GM18870 (cell line): Measurements from ENCODE around the gene ITCH.
A peak's percentile ranks its signal among the peaks of the same experiment; 100 is the strongest.
"Not testable (repeated sequence)": the region's sequence is repeated elsewhere in the genome, so short reads cannot be mapped to it uniquely, and the experiment has no call there.

ENCODE experiments used
- ATAC-seq: cut with Tn5 transposase; IDR thresholded peaks from one replicate; pipeline ENCODE4 v1.9.1; 2021; ENCODE audit warnings: moderate library complexity; ENCODE audit not compliant: unreplicated experiment

ITCH gene

DNA sequence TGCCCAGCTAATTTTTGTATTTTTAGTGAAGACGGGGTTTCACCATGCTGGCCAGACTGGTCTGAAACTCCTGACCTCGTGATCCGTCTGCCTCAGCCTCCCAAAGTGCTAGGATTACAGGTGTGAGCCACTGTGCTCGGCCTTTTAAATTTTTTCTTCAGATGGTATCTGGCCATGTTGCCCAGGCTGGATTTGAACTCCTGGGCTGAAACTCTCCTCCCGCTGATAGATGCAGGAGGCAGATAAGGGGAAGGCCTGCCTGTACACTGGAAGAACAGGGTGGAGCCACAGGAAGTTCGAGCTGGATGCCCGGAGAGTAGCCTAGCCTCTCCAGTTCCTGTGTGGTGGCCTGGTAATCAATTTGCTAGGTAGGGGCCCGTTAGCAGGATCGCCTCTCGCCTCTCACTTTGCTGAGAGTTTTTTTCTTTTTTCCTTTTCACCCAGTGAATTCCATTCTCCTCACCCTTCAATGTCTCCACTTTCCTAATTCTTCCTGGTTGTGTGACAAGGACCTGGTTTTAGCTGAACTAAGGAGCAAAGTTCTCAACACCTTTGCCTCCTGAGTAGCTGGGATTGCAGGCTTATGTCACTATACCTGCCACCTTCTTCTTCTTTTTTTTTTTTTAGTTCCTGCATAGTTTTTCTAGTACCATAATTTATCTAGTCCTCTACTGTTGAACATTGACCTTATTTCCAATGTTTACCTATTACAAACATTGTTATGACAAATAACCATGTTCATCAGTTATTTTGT lies 19.4 kb upstream of the ITCH start:
- ATAC-seq: no peak

DNA sequence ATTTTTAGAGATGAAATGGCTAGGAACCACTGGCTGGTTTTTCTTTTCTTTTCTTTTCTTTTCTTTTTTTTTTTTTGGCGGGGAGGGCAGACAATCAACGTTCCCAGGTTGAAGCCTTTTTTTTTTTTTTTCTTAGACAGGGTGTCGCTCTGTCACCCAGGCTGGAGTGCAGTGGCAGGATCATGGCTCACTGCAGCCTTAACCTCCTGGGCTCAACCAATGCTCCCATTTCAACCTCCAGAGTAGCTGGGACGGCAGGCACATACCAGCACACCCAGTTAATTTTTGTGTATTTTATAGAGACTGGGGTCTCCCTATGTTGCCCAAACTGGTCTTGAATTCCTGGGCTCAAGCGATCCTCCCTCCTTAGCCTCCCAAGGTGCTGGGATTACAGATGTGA lies 18.8 kb upstream of the ITCH start:
- ATAC-seq: no peak

DNA sequence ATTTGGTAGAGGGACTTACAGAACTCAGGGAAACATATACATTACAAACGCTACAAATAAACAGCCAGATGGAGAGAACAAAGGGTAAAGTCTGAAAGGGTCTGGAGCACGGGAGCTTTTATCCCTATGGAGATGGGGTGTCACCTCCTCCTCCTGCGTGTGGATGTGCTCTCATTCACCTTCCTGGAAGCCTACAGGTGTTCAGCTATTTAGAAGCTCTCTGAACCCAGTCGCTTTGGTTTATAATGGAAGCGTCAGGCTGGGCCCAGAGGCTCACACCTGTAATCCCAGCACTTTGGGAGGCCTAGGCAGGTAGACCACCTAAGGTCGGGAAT lies 17.7 kb upstream of the ITCH start:
- ATAC-seq: no peak

DNA sequence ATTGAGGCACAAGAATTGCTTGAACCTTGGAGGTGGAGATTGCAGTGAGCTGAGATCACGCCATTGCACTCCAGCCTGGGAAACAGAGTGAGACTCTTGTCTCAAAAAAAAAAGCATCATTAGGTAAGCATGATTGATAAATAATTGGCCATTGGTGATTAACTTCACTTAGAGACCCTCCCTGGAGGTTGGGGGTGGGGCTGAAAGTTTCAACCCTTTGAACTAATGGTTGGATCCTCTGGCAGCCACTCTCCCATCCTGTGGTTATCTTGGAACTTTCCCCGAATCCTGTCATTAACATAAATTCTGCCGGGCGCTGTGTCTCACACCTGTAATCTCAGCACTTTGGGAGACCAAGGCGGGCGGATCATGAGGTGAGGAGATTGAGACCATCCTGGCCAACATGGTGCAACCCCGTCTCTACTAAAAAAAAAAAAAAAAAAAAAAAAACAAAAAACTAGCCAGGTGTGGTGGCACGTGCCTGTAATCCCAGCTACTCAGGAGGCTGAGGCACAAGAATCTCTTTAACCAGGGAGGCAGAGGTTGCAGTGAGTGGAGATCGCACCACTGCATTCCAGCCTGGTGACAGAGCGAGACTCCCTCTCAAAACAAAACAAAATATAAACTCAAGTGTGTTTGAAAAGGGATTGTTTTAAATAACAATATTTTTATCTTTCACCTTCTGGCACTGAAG lies 17.1 kb upstream of the ITCH start:
- ATAC-seq: not testable (repeated sequence)

DNA sequence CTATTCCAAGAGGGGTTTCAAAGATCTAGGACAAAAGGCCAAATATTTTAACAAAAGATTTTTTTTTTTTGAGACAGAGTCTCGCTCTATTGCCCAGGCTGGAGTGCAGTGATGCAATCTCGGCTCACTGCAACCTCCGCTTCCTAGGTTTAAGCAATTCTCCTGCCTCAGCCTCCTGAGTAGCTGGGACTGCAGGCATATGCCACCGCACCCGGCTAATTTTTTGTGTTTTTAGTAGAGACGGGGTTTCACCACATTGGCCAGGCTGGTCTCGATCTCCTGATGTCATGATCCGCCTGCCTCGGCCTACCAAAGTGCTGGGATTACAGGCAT lies 16.6 kb upstream of the ITCH start:
- not testable (repeated sequence) for ATAC-seq

DNA sequence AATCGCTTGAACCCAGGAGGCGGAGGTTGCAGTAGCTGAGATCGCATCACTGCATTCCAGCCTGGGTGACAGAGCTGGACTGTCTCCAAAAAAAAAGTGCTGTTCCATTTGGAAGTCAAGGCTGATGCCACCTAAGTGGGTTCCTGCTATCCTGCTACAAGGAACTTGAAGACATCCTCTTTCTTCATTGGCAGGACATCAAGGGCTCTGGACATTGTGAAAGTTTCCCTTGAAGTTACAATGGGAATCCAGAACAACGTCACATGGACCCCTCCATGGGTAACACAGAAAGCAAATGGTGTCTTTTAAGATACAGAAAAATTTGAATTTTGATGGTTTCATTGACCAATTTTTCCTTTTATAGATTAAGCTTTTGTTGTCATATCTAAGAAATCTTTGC lies 15.5 kb upstream of the ITCH start:
- no peak for ATAC-seq

DNA sequence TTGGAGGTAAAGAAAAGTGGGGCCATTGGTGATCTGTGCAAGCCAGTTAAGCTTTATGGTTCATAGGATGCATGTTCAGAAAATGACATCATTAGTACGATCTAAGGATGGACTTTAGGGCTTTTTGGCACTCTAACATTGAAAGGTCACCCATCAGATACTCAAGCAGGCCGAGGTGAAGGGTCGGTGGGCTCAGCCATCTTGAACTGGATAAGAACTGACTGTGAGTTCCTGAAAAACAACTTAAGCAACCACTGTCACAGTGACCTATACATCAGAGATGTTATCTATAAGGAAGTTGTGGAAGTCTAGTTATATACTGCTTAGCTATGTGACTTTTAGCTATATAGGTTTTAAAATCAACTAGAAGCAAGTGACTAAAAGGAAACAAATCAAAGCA lies 13.0 kb upstream of the ITCH start:
- no peak for ATAC-seq

DNA sequence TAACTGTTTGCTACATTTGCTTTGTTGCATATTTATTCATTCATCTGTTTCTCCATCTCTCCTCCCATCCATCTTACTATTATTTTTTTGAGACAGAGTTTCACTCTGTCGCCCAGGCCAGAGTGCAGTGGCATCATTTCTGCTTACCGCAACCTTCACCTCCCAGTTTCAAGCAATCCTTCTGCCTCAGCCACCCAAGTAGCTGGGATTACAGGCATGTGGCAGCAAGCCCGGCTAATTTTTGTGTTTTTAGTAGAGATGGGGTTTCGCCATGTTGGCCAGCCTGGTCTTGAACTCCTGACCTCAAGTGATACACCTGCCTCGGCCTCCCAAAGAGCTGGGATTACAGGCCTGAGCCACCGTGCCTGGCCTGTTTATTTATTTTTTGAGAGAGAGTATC lies 9.6 kb upstream of the ITCH start:
- not testable (repeated sequence) for ATAC-seq

DNA sequence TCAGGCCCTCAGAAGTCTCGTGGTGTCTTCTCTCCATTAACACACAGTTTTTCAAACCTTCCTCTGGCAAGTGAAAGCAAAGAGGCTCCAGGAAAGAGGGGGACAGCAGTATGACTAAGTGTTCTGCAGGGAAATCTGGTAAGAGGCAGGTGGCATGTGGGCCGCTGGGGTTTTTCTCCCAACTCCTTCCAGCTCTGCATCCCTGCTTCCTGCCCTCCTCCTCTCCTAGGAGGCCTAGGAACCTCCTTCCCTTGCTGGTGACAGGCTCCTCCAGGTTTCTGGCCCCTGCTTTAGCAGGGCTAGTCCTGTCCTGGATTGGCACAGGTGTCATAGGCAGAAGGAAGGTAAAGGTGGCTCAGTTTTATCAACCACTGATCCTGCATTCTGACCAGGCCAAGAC lies 7.6 kb upstream of the ITCH start:
- no peak for ATAC-seq

DNA sequence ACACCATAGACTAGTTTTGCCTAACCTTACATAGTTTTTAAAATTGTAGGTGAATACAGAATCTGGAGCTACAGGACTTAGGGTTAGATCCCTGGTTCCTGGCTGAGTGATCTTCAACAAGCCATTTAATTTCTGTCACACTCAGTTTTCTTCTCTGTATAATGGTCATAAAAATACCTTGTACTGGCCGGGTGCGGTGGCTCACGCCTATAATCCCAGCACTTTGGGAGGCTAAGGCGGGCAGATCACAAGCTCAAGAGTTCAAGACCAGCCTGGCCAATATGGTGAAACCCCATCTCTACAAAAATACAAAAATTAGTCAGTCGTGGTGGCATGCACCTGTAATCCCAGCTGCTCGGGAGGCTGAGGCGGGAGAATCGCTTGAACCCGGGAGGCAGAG lies 3.3 kb upstream of the ITCH start:
- ATAC-seq: not testable (repeated sequence)

DNA sequence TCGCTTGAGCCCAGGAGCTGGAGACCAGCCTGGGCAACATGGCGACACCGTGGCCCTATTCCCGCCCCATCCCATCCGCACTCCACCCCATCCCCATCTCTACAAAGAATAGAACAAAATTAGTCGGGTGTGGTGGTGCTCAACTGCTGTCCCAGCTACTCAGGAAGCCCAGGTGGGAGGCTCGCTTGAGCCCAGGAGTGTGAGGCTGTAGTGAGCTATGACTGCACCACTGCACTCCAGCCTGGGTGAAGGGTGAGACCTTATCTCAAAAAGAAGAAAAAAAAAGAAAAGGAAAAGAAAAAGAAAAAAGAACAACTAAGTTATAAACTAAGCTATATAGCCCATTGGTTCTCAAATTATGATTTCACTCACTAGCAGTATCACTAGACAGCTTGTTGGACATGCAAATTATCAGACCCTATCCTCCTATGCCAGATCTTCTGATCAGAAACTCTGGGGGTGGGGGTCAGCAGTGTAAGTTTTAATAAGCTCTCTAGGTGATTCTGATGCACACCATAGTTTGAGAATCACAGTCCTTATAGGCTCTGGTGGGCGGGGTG lies 491 bp upstream of the ITCH start:
- no peak for ATAC-seq

DNA sequence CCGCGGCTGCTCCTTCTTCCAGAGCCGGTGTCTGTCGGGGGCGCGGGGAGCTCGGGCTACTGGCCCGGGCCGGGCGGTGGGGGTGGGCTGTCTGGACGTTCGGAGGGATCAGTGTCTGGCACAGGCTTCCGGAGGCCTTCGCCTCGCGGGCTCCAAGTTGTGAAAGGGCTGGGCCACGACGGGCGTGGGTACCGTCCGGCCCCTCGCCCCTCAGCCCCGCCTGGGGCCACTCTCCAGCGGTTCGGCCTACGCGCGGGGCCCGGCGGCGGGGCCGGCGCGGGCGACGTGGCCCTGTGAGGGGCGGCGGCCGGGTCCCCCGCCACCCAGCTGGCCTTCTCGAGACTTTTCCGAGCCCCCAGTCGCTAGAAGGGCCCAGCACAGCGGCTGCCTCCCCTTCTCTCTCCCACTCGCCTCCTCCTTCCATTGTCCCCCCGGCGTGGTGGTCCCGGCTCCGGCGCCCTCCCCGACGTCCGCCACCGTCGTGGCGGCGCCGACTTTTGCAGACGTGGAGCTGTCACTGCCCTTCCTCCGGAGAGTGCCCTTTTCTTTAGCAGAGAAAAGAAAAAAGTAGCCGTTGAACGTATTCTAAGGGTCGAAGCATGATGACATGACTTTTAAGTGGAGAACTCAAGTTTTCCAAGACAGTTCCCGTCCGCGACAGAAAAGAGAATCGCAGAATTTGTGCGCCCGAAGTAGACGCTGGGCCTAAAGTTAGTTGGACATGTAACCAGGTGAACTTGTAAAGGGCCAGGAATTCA lies 571 bp downstream of the ITCH start:
- peak; percentile 36 for ATAC-seq

DNA sequence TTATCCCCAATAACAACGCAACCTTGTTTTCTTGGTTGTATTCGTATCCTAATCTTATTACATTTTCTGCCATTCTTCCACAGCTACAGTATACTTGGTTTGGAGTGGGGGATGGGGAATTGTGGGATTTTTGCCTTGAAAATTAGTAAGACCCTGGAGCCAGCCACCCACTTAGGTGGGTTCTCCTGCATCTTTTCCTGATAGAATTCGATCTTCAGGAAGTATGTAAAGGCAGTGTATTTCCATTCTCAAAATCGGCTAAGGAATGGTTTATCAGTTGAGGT lies 1.1 kb downstream of the ITCH start:
- no peak for ATAC-seq

DNA sequence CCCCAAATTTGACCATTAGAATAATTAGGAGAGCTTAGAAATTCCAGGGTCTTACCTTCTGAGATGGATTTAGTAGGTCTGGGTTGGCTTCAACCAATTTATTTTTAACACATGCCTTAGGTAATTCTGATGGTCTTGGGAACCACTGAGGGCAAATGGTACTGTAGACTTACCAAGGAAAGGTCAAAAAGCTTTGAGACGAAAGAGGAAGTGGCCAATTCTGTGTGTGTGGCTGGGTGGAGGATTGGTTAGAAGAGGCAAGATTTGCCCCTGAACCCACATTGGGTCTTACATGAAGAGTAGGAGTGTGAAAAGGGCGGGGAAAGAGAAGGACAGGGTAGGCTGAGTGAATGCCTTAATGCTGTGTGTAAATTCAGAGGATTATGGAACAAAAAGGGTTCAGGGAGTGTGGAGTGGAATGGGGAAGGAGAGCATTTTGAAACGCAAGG lies 2.7 kb downstream of the ITCH start:
- no peak for ATAC-seq

DNA sequence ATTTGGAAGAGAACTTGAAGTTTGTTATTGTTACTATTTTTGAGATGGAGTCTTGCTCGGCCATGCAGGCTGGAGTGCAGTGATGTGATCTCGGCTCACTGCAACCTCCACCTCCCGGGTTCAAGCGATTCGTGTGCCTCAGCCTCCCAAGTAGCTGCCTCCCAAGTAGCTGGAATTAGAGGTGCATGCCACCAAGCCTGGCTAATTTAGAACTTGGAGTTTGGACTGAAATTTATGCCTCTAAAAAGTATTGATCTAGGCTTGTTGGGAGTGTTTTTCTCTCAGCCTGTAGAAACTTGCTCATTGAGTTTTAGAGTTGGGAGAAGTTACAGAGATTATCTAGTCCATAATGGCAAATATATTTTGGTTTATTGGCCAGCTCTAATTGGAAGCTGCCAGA lies 4.1 kb downstream of the ITCH start:
- no peak for ATAC-seq

DNA sequence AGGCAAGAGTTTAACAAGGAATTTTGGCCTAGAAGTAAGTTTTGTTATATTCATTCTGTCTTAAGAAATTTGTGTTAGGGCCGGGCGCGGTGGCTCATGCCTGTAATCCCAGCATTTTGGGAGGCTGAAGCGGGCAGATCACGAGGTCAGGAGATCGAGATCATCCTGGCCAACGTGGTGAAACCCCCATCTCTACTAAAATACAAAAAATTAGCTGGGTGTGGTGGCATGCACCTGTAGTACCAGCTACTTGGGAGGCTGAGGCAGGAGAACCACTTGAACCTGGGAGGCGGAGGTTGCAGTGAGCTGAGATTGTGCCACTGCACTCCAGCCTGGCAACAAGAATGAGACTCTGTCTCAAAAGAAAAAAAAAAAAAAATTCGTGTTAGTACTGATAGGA lies 4.8 kb downstream of the ITCH start:
- ATAC-seq: not testable (repeated sequence)

DNA sequence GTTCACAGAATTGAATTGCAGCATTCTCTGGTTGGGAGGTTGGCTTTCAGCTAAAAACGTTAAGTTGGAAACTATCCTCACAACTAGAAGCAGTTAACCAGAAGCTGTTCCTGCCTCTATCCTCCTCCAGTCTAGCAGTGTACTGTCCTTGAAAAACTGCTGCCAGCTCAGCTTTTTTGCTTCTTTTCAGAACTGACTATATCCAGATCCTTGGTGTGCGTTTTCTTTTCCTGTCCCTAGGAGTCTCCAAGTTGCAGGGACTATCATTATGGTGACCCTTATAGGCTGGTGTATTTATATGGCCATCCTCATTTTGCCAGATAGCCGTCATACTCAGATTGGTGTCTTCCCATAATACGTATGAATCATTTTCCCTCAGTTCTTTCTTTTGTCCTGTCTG lies 5.5 kb downstream of the ITCH start:
- no peak for ATAC-seq

DNA sequence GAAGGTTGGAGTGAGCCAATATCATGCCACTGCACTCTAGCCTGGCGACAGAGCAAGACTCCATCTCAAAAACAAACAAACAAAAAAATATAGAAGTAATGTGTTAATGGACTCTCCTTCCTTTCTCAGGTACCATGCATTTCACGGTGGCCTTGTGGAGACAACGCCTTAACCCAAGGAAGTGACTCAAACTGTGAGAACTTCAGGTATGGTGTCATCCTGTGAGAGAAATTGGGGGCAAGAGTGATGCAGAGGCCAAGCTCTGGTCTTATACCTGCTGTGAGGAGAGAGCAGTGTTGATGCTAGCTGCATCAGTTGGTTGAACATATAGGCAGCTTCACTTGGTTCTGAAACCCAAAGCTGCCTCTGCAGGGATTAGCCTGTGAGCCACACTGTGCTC lies 6.2 kb downstream of the ITCH start:
- ATAC-seq: no peak

DNA sequence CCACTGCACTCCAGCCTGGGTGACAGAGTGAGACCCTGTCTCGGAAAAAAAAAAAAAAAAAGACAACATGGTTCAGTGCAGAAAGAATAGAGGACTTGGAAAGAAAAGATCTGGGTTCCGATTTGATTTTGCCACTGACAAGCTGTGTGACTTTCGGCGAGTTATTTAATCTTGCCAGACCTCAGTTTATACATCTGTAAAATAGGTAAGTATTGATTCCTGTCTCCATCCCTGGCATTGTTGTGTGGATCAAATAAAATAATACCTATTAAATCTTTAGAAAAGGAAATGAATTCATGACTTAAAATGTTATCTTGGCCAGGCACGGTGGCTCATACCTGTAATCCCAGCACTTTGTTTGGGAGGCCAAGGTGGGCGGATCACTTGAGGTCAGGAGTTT lies 7.0 kb downstream of the ITCH start:
- no peak for ATAC-seq

DNA sequence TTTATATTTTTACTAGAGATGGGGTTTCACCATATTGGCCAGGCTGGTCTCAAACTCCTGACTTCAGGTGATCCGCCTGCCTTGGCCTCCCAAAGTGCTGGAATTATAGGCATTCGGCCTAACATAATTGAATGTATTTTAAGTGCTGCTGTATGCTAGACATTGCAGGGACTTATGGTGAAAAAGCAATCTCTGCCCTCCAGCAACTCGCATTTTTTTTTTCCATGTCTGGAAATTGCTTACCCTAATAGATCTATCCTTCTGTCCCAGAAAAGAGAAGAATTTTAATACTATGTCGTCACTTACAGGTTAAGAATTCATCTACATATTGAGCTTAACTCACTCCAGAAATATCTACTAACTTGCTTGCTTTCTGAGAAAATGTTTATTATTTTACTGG lies 10.4 kb downstream of the ITCH start:
- ATAC-seq: no peak

DNA sequence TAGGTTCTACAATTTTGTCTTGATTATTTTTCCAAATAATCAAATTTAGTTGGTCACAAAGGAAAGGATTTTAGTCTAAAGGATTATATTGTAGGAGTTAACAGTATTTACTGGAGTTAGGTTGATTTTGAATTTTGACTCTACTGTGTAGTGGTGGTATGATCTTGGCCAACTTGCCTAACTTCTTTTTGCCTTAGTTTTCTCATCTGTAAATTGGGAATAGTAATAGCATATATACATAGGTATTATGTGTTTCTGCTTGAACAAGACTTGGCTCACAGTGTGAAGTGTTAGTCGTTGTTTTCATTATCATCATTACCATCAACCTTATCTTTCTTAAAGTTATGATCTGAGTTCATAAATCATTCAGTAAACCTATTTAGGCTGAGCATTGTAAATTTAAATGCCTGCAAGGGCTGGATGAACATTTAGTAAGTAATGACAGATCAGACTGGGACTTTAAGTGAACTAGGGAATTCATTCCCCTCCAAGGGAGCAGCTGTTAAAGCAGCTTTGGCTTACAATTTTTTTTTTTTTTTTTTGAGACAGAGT lies 11.2 kb downstream of the ITCH start:
- no peak for ATAC-seq

DNA sequence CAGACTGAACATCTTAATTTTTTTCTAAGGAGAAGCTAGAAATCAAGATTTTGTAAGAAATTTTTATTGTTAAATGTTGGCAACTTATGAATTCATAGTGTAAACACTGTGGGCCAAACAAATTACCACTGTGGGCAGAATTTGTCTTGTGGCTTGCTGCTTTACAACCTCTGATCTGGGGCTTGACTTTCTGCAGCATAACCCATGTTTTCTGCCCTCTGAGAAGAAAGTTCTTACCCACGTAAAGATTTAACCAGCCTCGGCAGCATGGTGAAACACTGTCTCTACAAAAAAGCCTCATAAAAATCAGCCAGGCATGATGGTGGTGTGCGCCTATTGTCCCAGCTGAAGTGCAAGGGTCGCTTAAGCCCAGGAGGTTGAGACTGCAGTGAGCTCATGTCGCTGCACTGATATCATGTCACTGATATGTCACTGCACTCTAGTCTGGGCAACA lies 12.9 kb downstream of the ITCH start:
- no peak for ATAC-seq
